Colonic mucosa (tissue), 4 donors: ENCODE results near the gene CCDC191. TPM values are rescaled to one million over a fixed set of nuclear protein-coding genes. Genes with fewer than 3 reads are reported as not detected.

Source experiments
- DNase-seq: peaks from one replicate; pipeline ENCODE4 v3.0.0-alpha.2; 2020
- H3K27ac ChIP-seq: fragments of 200-600 bp; one replicate; pipeline ENCODE4 v1.8.0; 2021
- H3K27me3 ChIP-seq: fragments of 200-600 bp; one replicate; pipeline ENCODE4 v1.8.0; 2021
- H3K36me3 ChIP-seq: fragments of 200-600 bp; one replicate; pipeline ENCODE4 v1.8.0; 2021
- H3K4me1 ChIP-seq: fragments of 200-600 bp; one replicate; pipeline ENCODE4 v1.8.0; 2021; ENCODE audit warnings: mild to moderate bottlenecking
- H3K4me3 ChIP-seq: fragments of 200-600 bp; one replicate; pipeline ENCODE4 v1.8.0; 2021
- H3K9ac ChIP-seq, 2 donors: one replicate each; pipeline ENCODE4 v1.7.0; 2013; ENCODE audit warnings: control low read depth in 2 of 2, low read depth in 2 of 2, low read length in 2 of 2
- H3K9me3 ChIP-seq: fragments of 200-600 bp; one replicate; pipeline ENCODE4 v1.8.0; 2021
- CTCF ChIP-seq: fragments of 200-600 bp; IDR thresholded peaks from one replicate; pipeline ENCODE4 v1.8.0; 2022; ENCODE audit warnings: antibody characterized with exemption, mild to moderate bottlenecking
- intact Hi-C: fragments of 100-400 bp; cut with DNase I; formaldehyde crosslinking; loops from one replicate; pipeline ENCODE4 v1.14.1; 2022
- total RNA-seq, 2 donors: library from RNA; stranded (reverse); fragmentation: NEBNext Ultra II Directional in 1 of 2; extraction: Animal tissue kit (Norgen Biotek cat#: 25700) in 1 of 2; gene quantifications; one replicate each; pipeline ENCODE4 v1.2.1, GENCODE V29; 2021
- donor health status: healthy.
- donor health status: DM: no; HTN: no; CAD: no.
- donor health status: DM: no; HTN: no; CAD: no.

The CCDC191 gene
- total RNA-seq, 2 donors from 2014 or later, result 3.1 TPM

- H3K27me3 ChIP-seq, result no peaks in the 10 kb centered on the region
- no peak overlapping the region for H3K4me3 ChIP-seq
- H3K9ac ChIP-seq, result no peak overlapping the region
- no peaks in the 10 kb centered on the region for H3K4me1 ChIP-seq
- intact Hi-C loops, result no loop called here
- H3K27ac ChIP-seq, result no peak overlapping the region
- TF ChIP-seq CTCF, result no peak
- no peak for DNase-seq
- no peaks in the 10 kb centered on the region for H3K36me3 ChIP-seq
- no peaks in the 10 kb centered on the region for H3K9me3 ChIP-seq
These were observed 76.4 kb downstream of the CCDC191 start for GRCh38 chr3:113979916-113980315.

GRCh38 chr3:113977822-113978221 is 78.5 kb downstream of the CCDC191 start:
- Histone ChIP-seq H3K9me3 (no peaks in the 10 kb centered on the region), H3K36me3 (no peaks in the 10 kb centered on the region), H3K27ac (no peak overlapping the region), H3K9ac (no peak overlapping the region), H3K27me3 (no peaks in the 10 kb centered on the region), H3K4me3 (no peak overlapping the region), H3K4me1 (no peaks in the 10 kb centered on the region)
- no peak for DNase-seq
- no peak for TF ChIP-seq CTCF
- intact Hi-C loops, result no loop called here

GRCh38 chr3:113968986-113969385 is 87.3 kb downstream of the CCDC191 start:
- no peak for TF ChIP-seq CTCF
- no peaks in the 10 kb centered on the region for H3K9me3 ChIP-seq
- no peaks in the 10 kb centered on the region for H3K36me3 ChIP-seq
- no peak overlapping the region for H3K4me3 ChIP-seq
- H3K9ac ChIP-seq, result no peak overlapping the region
- intact Hi-C loops, result no loop called here
- DNase-seq, result no peak
- no peaks in the 10 kb centered on the region for H3K4me1 ChIP-seq
- no peak overlapping the region for H3K27ac ChIP-seq
- no peaks in the 10 kb centered on the region for H3K27me3 ChIP-seq

- Histone ChIP-seq H3K4me3 (no peak overlapping the region), H3K4me1 (no peaks in the 10 kb centered on the region), H3K9me3 (no peaks in the 10 kb centered on the region), H3K27ac (no peak overlapping the region), H3K9ac (no peak overlapping the region), H3K27me3 (no peaks in the 10 kb centered on the region), H3K36me3 (no peaks in the 10 kb centered on the region)
- DNase-seq, result no peak
- TF ChIP-seq CTCF, result no peak
- intact Hi-C loops, result no loop called here
These were observed 90.2 kb downstream of the CCDC191 start for GRCh38 chr3:113966172-113966571.

- intact Hi-C loops, result no loop called here
These were observed 92.4 kb downstream of the CCDC191 start for GRCh38 chr3:113963879-113964278.

More at GRCh38 chr3:113963879-113964278, 92.4 kb downstream of the CCDC191 start:
- Histone ChIP-seq H3K9me3 (no peaks in the 10 kb centered on the region), H3K4me1 (no peaks in the 10 kb centered on the region), H3K4me3 (no peak overlapping the region), H3K9ac (no peak overlapping the region), H3K36me3 (no peaks in the 10 kb centered on the region), H3K27me3 (no peaks in the 10 kb centered on the region), H3K27ac (no peak overlapping the region)
- no peak for TF ChIP-seq CTCF
- DNase-seq, result no peak
